ENCODE data around the gene PCDHB3.
A peak's percentile ranks its signal among the peaks of the same experiment; 100 is the strongest.
"Not testable (repeated sequence)": the region's sequence is repeated elsewhere in the genome, so short reads cannot be mapped to it uniquely, and the experiment has no call there.

Gene PCDHB3

DNA sequence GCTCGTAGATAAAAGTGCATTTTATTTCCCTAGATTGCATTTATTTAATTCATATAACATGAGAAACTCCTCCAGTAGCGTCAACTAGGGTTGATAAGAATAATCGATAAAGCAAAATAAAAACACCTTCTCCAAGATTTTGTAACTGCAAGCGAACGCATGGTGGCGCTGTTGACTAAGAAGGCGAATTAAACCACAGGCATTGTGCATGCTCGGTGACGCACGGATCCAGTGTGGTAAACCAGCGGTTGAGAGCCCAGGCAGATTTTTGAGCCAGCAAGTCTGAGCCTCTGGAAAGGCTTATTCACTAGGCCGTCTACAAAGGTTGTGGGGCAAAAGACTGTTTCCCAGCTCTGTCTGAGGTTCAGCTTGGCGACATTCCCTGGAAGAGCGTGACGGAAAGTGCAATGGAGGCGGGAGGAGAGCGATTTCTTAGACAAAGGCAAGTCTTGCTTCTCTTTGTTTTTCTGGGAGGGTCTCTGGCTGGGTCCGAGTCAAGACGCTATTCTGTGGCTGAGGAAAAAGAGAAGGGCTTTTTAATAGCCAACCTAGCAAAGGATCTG lies at the start of gene PCDHB3:
Gene PCDHB3 (plus strand): TSS at position 231 of the 563 bp plus-strand sequence. CDS start 177 bp downstream, at position 408.
- peak; percentile 78 for DNase-seq (ENCODE audit: low spot score)

DNA sequence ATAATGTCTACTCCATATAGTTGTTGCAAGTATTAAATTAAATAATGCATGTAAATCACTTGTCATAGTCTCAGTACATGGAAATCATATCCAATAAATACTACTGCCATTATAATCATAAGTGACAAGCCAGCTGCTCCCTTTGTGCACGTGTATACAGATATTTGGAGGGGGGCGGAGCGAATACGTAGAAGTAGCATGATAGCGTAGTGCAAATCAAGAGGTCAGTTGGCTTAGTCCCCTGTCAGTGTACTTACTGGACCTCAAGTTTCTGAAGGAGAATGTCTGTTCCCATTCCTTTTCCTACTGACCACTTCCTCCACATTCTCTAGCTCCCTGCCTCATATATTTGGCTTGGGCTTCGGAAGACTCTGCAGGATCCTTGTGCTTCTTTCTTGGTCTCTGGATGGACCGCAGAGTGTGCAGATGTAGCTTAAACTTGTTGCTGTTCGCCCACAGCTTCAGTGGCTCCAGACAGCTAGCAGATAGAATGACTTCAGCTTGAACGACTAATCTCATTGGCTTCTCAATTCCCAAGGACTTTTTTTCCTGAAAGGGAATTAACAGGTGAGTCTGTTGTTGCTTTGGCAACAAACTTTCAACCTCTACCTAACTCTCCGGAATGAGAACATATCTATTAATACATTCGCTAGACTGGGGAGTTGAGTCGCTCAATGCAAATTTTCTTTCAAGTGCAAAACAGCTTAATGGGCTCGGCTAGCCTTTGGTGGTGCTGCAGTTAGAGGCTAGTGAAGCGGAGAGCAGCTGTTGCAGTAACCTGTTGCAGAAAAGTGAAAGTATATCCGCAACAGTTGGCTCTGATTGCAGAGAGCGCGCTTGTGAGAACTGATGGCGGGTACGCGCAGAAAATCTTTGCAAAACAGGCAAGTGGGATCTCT lies 49.4 kb upstream of the PCDHB3 start, which contains the start of gene PCDHB1:
Gene PCDHB1 (plus strand): TSS at position 753 of the 899 bp plus-strand sequence. CDS start 97 bp downstream, at position 850.
- DNase-seq (ENCODE audit: low spot score): no peak

DNA sequence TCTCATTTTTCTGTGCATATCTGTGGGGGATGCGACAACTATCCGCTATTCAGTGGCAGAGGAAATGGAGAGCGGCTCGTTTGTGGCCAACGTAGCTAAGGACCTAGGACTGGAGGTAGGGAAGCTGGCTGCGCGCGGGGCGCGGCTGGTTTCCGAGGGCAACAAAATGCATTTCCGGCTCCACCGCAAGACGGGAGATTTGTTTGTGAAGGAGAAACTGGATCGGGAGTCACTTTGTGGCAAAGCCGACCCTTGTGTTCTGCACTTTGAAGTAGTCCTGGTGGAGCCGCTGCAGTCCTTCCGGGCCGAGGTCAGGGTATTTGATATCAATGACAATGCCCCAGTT lies 48.8 kb upstream of the PCDHB3 start:
- DNase-seq (ENCODE audit: low spot score): no peak

DNA sequence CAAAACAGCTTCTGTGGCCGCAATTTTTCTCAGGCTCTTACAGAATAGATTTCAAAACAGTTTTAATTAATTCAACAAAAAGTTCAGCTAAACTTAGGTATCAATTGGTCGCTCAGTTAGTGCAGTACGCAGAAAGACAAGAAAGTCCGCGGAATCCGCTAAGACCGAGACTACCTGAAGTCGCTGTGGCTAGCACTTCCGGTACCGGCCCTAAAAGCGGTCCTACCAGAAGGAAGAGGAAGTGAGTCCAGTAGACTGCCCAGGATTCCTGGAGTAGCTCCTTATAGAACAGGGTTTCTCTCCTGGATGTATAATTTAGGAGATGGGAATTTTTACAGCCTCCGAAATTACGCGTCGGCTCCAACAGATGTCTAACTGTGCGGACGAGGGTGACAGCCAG lies 22.4 kb upstream of the PCDHB3 start:
- DNase-seq (ENCODE audit: low spot score): no peak

DNA sequence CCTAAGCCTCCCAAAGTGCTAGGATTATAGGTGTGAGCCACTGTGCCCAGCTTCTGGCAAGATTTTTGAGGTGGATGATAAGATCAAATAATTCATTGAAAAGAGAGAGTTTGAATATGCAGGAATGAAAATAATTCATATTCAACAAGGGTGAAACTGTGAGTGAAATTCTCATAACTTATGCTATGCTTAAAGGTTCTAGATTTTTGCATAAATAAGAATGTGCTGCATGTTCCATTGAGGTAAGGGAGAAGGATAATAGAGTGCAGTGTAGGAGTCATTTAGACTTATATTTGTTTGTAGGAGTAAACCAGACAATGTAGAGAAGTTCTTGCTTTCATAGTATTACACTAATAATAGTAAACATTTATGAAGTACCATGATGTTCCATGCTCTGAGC lies 18.0 kb upstream of the PCDHB3 start:
- DNase-seq (ENCODE audit: low spot score): no peak

DNA sequence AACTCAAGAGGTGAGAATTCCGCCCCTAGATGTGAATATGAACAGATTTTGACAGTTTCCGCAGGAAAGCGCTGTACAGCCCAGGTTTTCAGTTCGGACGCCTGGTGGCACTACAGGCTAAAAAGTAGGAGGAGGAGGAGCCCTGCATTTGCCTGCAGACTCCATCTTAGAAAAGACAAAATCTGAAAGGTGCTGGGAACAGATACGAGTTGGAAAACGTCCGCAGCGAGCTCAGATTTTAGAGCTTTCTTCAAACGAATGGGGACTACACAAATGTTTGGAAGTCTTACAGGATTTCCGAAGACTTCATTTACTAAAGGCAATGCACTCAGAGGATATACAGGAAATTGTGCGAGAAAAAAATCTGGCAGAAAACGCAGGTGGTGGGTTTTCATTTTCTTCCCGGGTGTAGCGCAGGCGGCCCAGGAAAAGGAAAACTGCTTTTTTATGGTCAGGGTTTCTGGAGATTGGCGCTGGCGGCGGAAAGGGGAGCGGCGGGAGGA lies 15.7 kb upstream of the PCDHB3 start:
- no peak for DNase-seq (ENCODE audit: low spot score)

DNA sequence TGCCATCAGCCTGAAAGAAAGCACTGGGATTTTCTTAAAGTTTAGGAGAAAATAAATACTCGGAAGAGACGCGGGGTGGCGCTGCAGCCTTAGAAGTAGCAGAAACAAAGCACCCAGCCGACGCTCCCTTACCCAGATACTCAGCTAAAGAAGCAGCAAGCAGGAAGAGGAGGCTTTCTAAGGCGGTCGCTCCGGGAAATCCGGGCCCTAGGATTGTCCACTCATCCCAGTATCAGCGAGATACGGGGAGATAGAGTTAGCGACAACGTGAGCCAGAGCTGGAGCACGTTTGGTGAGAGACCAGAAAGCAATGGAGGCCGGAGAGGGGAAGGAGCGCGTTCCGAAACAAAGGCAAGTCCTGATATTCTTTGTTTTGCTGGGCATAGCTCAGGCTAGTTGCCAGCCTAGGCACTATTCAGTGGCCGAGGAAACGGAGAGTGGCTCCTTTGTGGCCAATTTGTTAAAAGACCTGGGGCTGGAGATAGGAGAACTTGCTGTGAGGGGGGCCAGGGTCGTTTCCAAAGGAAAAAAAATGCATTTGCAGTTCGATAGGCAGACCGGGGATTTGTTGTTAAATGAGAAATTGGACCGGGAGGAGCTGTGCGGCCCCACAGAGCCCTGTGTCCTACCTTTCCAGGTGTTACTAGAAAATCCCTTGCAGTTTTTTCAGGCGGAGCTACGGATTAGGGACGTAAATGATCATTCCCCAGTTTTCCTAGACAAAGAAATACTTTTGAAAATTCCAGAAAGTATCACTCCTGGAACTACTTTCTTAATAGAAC lies 5.6 kb upstream of the PCDHB3 start, which contains the start of gene PCDHB2:
Gene PCDHB2 (plus strand): TSS at position 135 of the 782 bp plus-strand sequence. CDS start 176 bp downstream, at position 311.
- DNase-seq (ENCODE audit: low spot score): peak; percentile 48

DNA sequence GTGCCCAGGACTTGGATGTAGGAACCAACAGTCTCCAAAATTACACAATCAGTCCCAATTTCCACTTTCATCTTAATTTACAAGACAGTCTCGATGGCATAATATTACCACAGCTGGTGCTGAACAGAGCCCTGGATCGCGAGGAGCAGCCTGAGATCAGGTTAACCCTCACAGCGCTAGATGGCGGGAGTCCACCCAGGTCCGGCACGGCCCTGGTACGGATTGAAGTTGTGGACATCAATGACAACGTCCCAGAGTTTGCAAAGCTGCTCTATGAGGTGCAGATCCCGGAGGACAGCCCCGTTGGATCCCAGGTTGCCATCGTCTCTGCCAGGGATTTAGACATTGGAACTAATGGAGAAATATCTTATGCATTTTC lies 5.0 kb upstream of the PCDHB3 start:
- no peak for DNase-seq (ENCODE audit: low spot score)

DNA sequence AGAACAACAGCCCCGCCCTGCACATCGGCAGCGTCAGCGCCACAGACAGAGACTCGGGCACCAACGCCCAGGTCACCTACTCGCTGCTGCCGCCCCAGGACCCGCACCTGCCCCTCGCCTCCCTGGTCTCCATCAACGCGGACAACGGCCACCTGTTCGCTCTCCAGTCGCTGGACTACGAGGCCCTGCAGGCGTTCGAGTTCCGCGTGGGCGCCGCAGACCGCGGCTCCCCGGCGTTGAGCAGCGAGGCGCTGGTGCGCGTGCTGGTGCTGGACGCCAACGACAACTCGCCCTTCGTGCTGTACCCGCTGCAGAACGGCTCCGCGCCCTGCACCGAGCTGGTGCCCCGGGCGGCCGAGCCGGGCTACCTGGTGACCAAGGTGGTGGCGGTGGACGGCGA lies 4.1 kb upstream of the PCDHB3 start:
- DNase-seq (ENCODE audit: low spot score): not testable (repeated sequence)

DNA sequence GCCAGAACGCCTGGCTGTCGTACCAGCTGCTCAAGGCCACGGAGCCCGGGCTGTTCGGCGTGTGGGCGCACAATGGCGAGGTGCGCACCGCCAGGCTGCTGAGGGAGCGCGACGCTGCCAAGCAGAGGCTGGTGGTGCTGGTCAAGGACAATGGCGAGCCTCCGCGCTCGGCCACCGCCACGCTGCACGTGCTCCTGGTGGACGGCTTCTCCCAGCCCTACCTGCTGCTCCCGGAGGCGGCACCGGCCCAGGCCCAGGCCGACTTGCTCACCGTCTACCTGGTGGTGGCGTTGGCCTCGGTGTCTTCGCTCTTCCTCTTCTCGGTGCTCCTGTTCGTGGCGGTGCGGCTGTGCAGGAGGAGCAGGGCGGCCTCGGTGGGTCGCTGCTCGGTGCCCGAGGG lies 3.7 kb upstream of the PCDHB3 start:
- not testable (repeated sequence) for DNase-seq (ENCODE audit: low spot score)

DNA sequence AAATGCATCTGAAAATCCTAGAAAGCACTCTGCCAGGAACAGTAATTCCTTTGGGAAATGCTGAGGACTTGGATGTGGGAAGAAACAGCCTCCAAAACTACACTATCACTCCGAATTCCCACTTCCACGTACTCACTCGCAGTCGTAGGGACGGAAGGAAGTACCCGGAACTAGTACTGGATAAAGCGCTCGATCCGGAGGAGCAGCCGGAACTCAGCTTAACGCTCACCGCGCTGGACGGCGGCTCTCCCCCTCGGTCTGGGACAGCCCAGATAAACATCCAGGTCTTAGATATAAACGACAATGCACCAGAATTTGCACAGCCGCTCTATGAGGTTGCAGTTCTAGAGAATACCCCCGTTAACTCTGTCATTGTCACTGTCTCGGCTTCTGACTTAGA lies 786 bp downstream of the PCDHB3 start:
- no peak for DNase-seq (ENCODE audit: low spot score)

DNA sequence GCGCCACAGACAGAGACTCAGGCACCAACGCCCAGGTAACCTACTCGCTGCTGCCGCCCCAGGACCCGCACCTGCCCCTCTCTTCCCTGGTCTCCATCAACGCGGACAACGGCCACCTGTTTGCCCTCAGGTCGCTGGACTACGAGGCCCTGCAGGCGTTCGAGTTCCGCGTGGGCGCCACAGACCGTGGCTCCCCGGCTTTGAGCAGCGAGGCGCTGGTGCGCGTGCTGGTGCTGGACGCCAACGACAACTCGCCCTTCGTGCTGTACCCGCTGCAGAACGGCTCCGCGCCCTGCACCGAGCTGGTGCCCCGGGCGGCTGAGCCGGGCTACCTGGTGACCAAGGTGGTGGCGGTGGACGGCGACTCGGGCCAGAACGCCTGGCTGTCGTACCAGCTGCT lies 1.8 kb downstream of the PCDHB3 start:
- DNase-seq (ENCODE audit: low spot score): not testable (repeated sequence)

DNA sequence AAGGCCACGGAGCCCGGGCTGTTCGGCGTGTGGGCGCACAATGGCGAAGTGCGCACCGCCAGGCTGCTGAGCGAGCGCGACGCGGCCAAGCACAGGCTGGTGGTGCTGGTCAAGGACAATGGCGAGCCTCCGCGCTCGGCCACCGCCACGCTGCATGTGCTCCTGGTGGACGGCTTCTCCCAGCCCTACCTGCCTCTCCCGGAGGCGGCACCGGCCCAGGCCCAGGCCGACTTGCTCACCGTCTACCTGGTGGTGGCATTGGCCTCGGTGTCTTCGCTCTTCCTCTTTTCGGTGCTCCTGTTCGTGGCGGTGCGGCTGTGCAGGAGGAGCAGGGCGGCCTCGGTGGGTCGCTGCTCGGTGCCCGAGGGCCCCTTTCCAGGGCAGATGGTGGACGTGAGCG lies 2.2 kb downstream of the PCDHB3 start:
- DNase-seq (ENCODE audit: low spot score): not testable (repeated sequence)

DNA sequence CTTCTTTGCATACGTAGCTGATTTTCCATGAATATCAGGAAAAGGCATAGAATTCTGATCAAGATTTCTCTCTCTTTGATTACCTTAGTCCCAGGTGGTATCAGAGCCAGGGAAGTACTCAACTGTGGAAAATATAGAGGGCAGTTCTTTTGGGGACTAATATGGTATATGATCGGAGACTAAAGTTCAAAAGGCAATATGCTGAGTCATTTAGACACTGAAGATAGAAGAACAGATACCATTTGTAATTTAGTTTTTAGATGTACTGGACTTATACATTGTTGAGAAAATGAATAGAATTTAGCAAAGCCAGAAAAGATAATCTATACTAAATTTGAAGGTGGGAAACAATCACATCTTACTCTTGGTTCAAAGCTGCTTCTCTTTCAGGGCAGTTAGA lies 5.1 kb downstream of the PCDHB3 start:
- DNase-seq (ENCODE audit: low spot score): no peak

DNA sequence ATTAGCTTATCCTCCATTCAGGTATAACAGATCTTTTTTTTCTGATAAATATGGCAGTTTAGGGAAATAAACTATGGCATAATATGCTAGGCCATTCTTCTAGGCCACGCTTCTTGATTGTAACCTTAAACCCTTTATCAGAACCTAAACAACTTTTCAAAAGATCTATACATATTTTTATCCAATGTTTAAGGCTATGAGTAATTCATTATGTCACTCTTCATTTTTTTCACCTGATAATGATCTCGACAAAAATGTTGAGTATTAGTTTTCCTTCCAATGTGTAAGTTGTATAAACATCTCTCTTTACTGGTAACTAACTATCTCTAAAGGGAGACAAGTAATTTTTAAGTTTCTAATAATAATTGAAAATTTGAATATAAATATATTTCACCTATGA lies 19.0 kb downstream of the PCDHB3 start:
- DNase-seq (ENCODE audit: low spot score): no peak

DNA sequence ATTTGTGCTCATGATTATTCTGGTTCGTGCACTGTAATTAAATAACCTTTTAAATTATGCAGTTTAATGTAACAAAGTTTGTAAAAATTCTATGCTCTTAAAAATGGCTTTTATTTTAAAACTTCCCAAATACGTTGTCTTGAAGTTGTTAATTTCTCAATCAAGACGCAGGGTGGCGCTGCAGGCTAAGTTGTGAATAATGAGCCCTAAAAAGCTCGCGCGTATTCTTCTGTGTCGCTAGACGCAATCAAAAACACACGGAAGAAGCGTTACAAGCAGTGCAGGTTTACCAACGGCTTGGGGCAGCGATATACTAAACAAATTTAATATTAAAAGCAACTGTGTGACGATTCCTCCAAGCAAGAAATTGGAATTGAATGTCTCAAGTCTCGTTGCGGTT lies 21.3 kb downstream of the PCDHB3 start, which contains the start of gene PCDHB4:
Gene PCDHB4 (plus strand): TSS at position 256 of the 400 bp plus-strand sequence. CDS start 181 bp downstream, outside the sequence.
- DNase-seq (ENCODE audit: low spot score): no peak

DNA sequence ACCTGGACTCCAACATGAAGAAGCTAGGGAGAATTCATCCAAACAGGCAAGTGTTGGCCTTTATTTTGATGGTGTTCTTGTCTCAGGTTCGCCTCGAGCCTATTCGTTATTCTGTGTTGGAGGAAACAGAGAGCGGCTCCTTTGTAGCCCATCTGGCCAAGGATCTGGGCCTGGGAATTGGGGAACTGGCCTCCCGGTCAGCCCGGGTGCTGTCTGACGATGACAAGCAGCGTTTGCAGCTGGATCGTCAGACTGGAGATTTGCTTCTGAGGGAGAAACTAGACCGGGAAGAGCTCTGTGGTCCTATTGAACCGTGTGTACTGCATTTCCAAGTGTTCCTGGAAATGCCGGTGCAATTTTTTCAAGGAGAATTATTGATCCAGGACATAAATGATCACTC lies 21.7 kb downstream of the PCDHB3 start:
- no peak for DNase-seq (ENCODE audit: low spot score)

DNA sequence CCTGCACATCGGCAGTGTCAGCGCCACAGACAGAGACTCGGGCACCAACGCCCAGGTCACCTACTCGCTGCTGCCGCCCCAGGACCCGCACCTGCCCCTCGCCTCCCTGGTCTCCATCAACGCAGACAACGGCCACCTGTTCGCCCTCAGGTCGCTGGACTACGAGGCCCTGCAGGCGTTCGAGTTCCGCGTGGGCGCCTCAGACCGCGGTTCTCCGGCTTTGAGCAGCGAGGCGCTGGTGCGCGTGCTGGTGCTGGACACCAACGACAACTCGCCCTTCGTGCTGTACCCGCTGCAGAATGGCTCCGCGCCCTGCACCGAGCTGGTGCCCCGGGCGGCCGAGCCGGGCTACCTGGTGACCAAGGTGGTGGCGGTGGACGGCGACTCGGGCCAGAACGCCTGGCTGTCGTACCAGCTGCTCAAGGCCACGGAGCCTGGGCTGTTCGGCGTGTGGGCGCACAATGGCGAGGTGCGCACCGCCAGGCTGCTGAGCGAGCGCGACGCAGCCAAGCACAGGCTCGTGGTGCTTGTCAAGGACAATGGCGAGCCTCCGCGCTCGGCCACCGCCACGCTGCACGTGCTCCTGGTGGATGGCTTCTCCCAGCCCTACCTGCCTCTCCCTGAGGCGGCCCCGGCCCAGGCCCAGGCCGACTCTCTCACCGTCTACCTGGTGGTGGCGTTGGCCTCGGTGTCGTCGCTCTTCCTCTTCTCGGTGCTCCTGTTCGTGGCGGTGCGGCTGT lies 23.3 kb downstream of the PCDHB3 start:
- not testable (repeated sequence) for DNase-seq (ENCODE audit: low spot score)

DNA sequence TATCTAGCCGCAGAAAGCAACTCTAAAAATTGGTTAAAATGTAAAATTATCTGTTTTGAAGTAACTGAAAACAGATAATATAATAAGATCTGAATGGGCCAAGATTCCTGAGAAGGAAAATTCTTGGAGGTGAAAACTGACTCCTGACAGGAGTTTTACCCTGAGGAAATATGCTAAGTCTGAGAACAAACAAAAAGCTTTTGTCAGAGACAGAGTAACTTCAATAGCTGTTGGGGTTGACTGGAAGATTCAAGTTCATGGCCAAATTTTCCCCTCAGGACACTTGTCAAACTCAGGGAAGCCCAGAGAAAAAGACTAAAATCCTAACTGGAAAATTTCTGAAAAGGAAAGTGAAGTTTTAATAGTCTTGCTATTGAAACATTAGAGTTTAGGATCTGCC lies 27.0 kb downstream of the PCDHB3 start:
- DNase-seq (ENCODE audit: low spot score): no peak

DNA sequence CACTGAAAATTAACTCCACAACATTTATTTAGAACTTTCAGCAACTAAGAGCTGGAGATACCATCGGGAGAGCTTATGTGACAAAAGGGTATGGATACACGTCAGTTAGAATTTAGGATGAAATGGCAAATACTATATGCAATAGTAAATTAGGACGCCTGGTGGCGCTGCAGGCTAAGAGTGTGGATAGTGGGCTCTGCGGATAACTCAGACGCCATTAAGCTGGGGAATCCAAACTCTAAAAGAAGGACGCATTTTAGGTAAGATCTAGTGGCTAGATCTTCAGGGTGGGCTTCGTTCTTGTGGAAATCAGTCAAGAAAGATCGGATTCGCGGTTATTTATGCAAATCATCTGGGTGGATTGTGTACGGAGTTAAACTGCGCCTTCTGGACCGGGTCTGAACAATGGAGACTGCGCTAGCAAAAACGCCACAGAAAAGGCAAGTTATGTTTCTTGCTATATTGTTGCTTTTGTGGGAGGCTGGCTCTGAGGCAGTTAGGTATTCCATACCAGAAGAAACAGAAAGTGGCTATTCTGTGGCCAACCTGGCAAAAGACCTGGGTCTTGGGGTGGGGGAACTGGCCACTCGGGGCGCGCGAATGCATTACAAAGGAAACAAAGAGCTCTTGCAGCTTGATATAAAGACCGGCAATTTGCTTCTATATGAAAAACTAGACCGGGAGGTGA lies 34.9 kb downstream of the PCDHB3 start, which contains the start of gene PCDHB5:
Gene PCDHB5 (plus strand): TSS at position 177 of the 688 bp plus-strand sequence. CDS start 229 bp downstream, at position 406.
- DNase-seq (ENCODE audit: low spot score): peak; percentile 29
